ENCODE results near the gene CLTA. TPM values are rescaled to one million over a fixed set of nuclear protein-coding genes. Genes with fewer than 3 reads are reported as not detected.

The CLTA gene
- total RNA-seq, 1 experiment from 2014 or later: 269 TPM

DNA sequence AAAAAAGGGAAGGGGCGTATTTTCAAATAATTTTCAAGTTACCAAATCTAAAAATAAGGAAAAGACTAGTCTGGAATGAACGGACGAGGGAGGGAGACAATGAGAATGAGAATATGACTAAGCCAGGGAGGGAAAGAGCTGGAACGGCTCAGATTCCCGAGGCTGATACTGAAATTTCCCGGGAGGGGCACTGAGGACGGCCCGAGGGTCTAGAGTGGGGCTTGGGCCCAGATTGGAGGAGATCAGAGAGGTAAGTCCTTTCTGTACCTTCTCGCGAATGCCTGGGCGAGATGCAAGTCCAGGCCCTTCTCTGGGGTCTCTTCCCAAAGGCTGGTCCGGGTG, 24.9 kb upstream of the CLTA start:
- peaks cover 8% of the 10 kb centered on the region for H3K4me1 ChIP-seq

GRCh38 chr9:36166168-36166927, 24.4 kb upstream of the CLTA start:
- intact Hi-C loops (cut with micrococcal nuclease; ENCODE audit: unreplicated experiment): loop anchor here (1.0 to 5.0 kb wide), 4 partner anchors 25 to 219 kb away; no protein-coding TSS in a partner anchor
- TF ChIP-seq CTCF (IDR thresholded peaks at IDR 0.05; ENCODE audit: insufficient read depth in 1 of 2, low read depth in 1 of 2, low read length in 1 of 2, severe bottlenecking in 1 of 2, unreplicated experiment in 1 of 2): peak; percentile 76 to 84
- no peak overlapping the region for H3K27ac Mint-ChIP-seq (ENCODE audit: unreplicated experiment)
- H3K36me3 ChIP-seq (ENCODE audit: control insufficient read depth, insufficient read depth, low read length): no peaks in the 10 kb centered on the region
- H3K9me3 Mint-ChIP-seq (ENCODE audit: unreplicated experiment): no peaks in the 10 kb centered on the region
- peak; percentile 66 to 85 for DNase-seq
- no TSS peak for BruUV-seq (replicated peaks)
- ChIA-PET CTCF (interaction anchor here (0.6 to 1.5 kb wide), 7 partner anchors 61 to 158 kb away, joined by 3 to 6 read pairs (median 4); no protein-coding TSS in a partner anchor), POLR2A (interaction anchor here (0.6 to 1.1 kb wide), 2 partner anchors 23 to 24 kb away, joined by 3 to 7 read pairs; partner anchors contain the start of gene CLTA)
- H3K4me1 ChIP-seq: peaks cover 8% of the 10 kb centered on the region
- peak overlapping the region; percentile 57 for H3K4me3 Mint-ChIP-seq (ENCODE audit: unreplicated experiment)
- H3K4me3 ChIP-seq (ENCODE audit: low read depth, low read length): no peak overlapping the region; the same call in 1 of the 2 replicates
- H3K27me3 Mint-ChIP-seq (ENCODE audit: insufficient read depth, unreplicated experiment): no peaks in the 10 kb centered on the region
- H3K27me3 ChIP-seq (replicated peaks; ENCODE audit: control insufficient read depth, insufficient read depth, low read length): no peaks in the 10 kb centered on the region
- no peaks in the 10 kb centered on the region for H3K9me3 ChIP-seq
- peaks cover 1% of the 10 kb centered on the region for H3K36me3 Mint-ChIP-seq (ENCODE audit: insufficient read depth, unreplicated experiment)
- H3K4me1 Mint-ChIP-seq (ENCODE audit: low read depth, unreplicated experiment): no peaks in the 10 kb centered on the region

More for the DNA sequence above, 24.9 kb upstream of the CLTA start:
- no peaks in the 10 kb centered on the region for H3K36me3 ChIP-seq (ENCODE audit: control insufficient read depth, insufficient read depth, low read length)
- Mint-ChIP-seq H3K27ac (ENCODE audit: unreplicated experiment) (no peak overlapping the region), H3K4me3 (ENCODE audit: unreplicated experiment) (no peak overlapping the region), H3K36me3 (ENCODE audit: insufficient read depth, unreplicated experiment) (no peaks in the 10 kb centered on the region), H3K4me1 (ENCODE audit: low read depth, unreplicated experiment) (no peaks in the 10 kb centered on the region), H3K27me3 (ENCODE audit: insufficient read depth, unreplicated experiment) (no peaks in the 10 kb centered on the region), H3K9me3 (ENCODE audit: unreplicated experiment) (no peaks in the 10 kb centered on the region)
- POLR2A ChIA-PET: interaction anchor here (1.1 kb wide), 1 partner anchor 24 kb away, joined by 3 read pairs; no protein-coding TSS in a partner anchor
- CTCF ChIA-PET: interaction anchor here (0.6 to 1.6 kb wide), 3 partner anchors 29 to 95 kb away, joined by 3 to 6 read pairs (median 4); partner anchors contain the start of gene GLIPR2
- H3K27me3 ChIP-seq (replicated peaks; ENCODE audit: control insufficient read depth, insufficient read depth, low read length): no peaks in the 10 kb centered on the region
- no peak for TF ChIP-seq CTCF (IDR thresholded peaks at IDR 0.05; ENCODE audit: insufficient read depth in 1 of 2, low read depth in 1 of 2, low read length in 1 of 2, severe bottlenecking in 1 of 2, unreplicated experiment in 1 of 2)
- BruUV-seq (replicated peaks): no TSS peak
- H3K9me3 ChIP-seq: no peaks in the 10 kb centered on the region
- no peak overlapping the region for H3K4me3 ChIP-seq (ENCODE audit: low read depth, low read length)
- no peak for DNase-seq
- intact Hi-C loops (cut with micrococcal nuclease; ENCODE audit: unreplicated experiment): loop anchor here (1.0 to 5.0 kb wide), 4 partner anchors 24 to 218 kb away; no protein-coding TSS in a partner anchor

GRCh38 chr9:36169166-36169565, 21.6 kb upstream of the CLTA start, which contains the start of gene CCIN:
CCIN (plus strand) TSS chr9:36169388; CDS start chr9:36169503, 115 bp downstream.
- intact Hi-C loops (cut with micrococcal nuclease; ENCODE audit: unreplicated experiment): loop anchor here (5.0 kb wide), 1 partner anchor 222 kb away; no protein-coding TSS in a partner anchor
- Mint-ChIP-seq H3K4me3 (ENCODE audit: unreplicated experiment) (no peak within 1 kb of the TSS), H3K27me3 (ENCODE audit: insufficient read depth, unreplicated experiment) (no peaks in the 10 kb centered on the region), H3K27ac (ENCODE audit: unreplicated experiment) (no peak within 1 kb of the TSS), H3K36me3 (ENCODE audit: insufficient read depth, unreplicated experiment) (peaks cover 6% of the 10 kb centered on the region), H3K4me1 (ENCODE audit: low read depth, unreplicated experiment) (no peaks in the 10 kb centered on the region), H3K9me3 (ENCODE audit: unreplicated experiment) (no peaks in the 10 kb centered on the region)
- no peak for TF ChIP-seq CTCF (IDR thresholded peaks at IDR 0.05; ENCODE audit: insufficient read depth in 1 of 2, low read depth in 1 of 2, low read length in 1 of 2, severe bottlenecking in 1 of 2, unreplicated experiment in 1 of 2)
- BruUV-seq (replicated peaks): no TSS peak
- ChIA-PET CTCF (interaction anchor here (0.6 kb wide), 2 partner anchors 28 to 36 kb away, joined by 3 to 5 read pairs; no protein-coding TSS in a partner anchor), POLR2A (no interaction called here)
- Histone ChIP-seq H3K9me3 (no peaks in the 10 kb centered on the region), H3K36me3 (ENCODE audit: control insufficient read depth, insufficient read depth, low read length) (no peaks in the 10 kb centered on the region), H3K27me3 (replicated peaks; ENCODE audit: control insufficient read depth, insufficient read depth, low read length) (no peaks in the 10 kb centered on the region), H3K4me1 (no peaks in the 10 kb centered on the region), H3K4me3 (ENCODE audit: low read depth, low read length) (no peak within 1 kb of the TSS)
- no peak for DNase-seq

Measured in Caco-2 (cell line).